GM13976 (cell line): ENCODE measurements around the gene FRAT1.
A peak's percentile ranks its signal among the peaks of the same experiment; 100 is the strongest.
"Not testable (repeated sequence)": the region's sequence is repeated elsewhere in the genome, so short reads cannot be mapped to it uniquely, and the experiment has no call there.

Experiments used
- DNase-seq: peaks from one replicate; pipeline ENCODE4 v3.0.0; 2012; ENCODE audit warnings: low spot score
- in situ Hi-C: fragments of 300-500 bp; cut with MboI; formaldehyde crosslinking; loops from one replicate; pipeline ENCODE4 v1.12.0; 2022; ENCODE audit warnings: low sequenced_read_pairs, mixed read lengths, inconsistent platforms; ENCODE audit not compliant: unreplicated experiment
- TF ChIP-seq, protein P1 (sequence below): IDR thresholded peaks from 2 replicates; pipeline ENCODE4 v1.5.1; 2012; ENCODE audit warnings: borderline replicate concordance, mild to moderate bottlenecking; ENCODE audit not compliant: insufficient read depth; ENCODE audit errors: extremely low read depth, missing control alignments, control extremely low read depth

FRAT1 gene

DNA sequence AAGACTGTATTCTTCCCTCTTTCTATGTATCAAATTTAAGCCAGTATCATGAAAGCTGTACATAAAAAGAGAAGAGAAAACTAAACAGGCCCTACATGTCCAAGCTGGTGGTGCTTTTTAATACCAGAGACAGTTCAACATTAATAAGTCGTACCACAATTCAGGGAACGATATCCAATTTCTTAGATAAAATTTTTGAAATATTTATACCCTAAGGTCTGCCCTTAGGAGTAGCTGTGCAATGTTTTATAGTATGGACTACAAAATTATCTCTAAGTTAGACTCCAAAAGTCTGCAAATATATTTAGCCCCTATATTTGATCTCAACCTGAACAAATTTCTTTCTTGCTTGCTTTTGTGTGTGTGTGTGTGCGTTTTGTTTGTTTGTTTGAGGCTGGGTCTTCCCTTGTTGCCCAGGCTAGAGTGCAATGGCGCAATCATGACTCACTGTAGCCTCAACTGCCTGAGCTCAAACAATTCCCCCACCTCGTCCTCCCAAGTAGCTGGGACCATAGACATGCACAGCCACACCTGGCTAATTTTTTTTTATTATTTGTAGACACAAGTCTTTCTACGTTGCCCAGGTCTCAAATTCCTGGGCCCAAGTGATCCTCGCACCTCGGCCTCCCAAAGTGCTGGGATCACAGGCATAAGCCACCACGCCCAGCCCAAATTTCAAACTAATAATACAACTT, 39.8 kb upstream of the FRAT1 start:
- TF ChIP-seq, protein P1, sequence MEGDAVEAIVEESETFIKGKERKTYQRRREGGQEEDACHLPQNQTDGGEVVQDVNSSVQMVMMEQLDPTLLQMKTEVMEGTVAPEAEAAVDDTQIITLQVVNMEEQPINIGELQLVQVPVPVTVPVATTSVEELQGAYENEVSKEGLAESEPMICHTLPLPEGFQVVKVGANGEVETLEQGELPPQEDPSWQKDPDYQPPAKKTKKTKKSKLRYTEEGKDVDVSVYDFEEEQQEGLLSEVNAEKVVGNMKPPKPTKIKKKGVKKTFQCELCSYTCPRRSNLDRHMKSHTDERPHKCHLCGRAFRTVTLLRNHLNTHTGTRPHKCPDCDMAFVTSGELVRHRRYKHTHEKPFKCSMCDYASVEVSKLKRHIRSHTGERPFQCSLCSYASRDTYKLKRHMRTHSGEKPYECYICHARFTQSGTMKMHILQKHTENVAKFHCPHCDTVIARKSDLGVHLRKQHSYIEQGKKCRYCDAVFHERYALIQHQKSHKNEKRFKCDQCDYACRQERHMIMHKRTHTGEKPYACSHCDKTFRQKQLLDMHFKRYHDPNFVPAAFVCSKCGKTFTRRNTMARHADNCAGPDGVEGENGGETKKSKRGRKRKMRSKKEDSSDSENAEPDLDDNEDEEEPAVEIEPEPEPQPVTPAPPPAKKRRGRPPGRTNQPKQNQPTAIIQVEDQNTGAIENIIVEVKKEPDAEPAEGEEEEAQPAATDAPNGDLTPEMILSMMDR, result no peak
- in situ Hi-C loops, result no loop called here
- DNase-seq, result no peak

DNA sequence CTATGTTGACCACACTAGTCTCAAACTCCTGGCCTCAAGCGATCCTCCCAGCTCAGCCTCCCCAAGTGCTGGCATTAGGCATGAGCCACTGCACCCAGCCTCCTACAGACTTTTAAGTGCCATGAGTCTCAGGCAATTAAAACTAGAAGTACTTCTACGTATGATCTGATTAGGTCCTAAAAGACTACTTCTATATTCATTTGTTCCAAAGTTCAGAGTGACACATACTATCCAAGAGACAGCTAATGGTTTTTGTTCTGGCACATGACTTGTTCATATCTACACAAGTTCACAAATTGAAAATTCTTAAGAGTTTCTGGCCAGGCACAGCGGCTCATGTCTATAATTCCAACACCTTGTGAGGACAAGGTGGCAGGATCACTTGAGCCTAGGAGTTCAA, 38.3 kb upstream of the FRAT1 start:
- TF ChIP-seq, protein P1, result no peak
- DNase-seq, result no peak
- in situ Hi-C loops, result no loop called here

DNA sequence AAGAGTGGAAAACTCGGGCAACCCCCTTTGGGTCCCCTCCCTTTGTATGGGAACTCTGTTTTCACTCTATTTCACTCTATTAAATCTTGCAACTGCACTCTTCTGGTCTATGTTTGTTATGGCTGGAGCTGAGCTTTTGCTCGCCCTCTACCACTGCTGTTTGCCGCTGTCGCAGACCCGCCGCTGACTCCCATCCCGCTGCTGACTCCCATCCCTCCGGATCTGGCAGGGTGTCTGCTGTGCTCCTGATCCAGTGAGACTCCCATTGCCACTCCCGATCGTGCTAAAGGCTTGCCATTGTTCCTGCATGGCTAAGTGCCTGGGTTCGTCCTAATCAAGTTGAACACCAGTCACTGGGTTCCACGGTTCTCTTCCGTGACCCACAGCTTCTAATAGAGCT, 29.0 kb upstream of the FRAT1 start:
- in situ Hi-C loops, DNase-seq: not testable (repeated sequence)

DNA sequence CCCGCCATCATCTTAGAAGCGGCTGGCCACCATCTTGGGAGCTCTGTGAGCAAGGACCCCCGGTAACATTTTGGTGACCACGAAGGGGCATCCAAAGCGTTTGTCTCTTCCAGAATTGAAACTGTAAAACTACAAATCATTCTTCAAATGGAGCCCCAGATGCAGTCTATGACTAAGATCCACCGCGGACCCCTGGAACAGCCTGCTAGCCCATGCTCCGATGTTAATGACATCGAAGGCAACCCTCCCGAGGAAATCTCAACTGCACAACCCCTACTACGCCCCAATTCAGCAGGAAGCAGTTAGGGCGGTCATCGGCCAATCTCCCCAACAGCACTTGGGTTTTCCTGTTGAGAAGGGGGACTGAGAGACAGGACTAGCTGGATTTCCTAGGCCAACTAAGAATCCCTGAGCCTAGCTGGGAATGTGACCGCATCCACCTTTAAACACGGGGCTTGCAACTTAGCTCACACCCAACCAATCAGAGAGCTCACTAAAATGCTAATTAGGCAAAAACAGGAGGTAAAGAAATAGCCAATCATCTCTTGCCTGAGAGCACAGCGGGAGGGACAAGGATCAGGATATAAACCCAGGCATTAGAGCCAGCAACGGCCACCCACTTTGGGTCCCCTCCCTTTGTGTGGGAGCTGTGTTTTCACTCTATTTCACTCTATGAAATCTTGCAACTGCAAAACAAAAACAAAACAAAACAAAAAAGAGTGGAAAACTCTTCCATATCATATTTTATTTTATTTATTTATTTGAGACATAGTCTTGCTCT, 28.3 kb upstream of the FRAT1 start:
- in situ Hi-C loops, DNase-seq: not testable (repeated sequence)

DNA sequence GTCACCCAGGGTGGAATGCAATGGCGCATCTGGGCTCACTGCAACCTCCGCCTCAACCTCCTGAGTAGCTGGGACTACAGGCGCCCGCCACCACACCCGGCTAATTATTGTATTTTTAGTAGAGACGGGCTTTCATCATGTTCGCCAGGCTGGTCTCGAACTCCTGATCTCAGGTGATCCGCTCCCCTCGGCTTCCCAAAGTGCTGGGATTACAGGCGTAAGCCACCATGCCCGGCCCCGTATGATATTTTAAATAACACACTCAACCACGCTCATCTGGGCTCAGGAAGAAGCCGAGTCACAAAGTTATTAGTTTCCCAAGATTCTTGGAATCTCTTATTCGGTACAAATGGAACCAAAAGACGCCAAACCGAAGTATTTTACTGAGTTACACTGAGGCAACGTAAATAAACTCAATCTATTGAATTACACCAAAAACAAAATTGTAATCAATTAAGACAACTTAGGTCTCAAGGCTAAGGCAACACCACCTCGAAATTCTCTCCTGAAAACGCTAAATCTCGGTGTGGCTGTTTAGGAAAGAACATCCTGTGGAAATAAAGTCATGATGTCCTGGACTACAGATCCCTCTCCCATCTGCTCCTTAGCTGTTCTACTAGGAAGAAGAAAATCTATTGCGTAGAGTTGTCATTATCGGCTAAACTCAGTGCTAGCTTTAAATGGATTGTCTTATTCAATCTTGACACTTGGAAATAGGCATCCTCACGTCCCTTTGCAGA, 27.5 kb upstream of the FRAT1 start:
- in situ Hi-C loops, result no loop called here
- no peak for DNase-seq
- TF ChIP-seq, protein P1, result no peak

DNA sequence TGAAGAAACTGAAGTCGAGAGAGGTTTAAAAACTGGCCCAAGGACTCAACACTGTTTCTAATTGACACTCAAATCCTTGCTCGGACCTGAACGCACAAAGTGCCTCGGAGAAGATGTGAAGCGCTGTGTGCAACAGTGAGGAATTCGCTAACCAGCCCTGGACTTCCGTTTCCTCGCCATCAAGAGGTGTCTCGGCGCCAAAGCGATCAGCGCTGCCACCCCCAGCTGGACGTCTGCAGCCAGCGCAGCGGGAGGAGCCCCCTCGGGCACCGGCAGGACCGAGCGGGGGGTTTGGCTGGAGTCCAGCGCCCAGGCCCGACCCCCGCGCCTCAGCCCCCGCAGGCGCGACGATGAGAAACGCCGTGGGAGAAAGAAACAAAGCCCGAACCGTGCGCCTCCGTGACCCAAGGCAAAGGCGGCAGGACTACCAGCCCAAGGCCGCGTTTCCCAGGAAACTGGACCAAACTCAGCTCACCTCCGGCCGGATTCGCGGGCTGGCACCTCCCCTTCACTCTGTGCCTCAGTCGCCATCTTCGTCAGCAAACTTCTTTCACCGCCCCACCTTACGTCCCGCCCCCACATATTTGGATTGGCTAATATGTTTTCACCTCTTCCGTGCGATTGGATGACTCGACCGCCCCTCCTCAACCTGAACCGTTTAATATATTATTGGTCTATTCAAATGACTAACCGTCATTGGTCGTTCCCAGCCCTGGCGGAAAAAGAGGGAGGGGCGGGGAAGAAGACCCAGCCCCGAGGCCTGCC, 26.8 kb upstream of the FRAT1 start, which contains the start of gene ARHGAP19:
Gene ARHGAP19 (minus strand): TSS at position 541 of the 765 bp plus-strand sequence. CDS start 10 bp downstream, at position 531.
- TF ChIP-seq, protein P1, result no peak
- in situ Hi-C loops, result no loop called here
- peak; percentile 94 for DNase-seq

DNA sequence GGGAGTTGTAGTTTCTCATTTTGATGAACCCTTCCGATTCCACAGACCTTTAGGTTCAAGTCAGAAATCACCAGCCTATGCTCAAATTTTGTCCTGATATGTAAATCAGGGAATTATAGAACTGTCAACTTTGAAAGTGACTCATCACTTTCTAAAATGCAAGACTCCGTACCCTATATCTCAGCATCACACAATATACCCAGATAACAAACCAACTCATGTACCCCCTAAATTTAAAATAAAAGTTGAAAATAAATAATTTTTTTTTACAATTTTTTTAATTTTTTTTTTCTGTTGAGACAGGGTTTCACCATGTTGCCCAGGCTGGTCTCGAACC, 26.2 kb upstream of the FRAT1 start:
- in situ Hi-C loops, result no loop called here
- no peak for DNase-seq
- TF ChIP-seq, protein P1, result no peak
